IPS-18a (cell line): ENCODE results near the gene WT1.

Experiments used
- H3K27ac ChIP-seq: one replicate; pipeline ENCODE4 v1.5.1; 2013; ENCODE audit warnings: low read length
- H3K27me3 ChIP-seq: one replicate; pipeline ENCODE4 v1.6.1; 2013; ENCODE audit warnings: mild to moderate bottlenecking, low read length; ENCODE audit not compliant: control insufficient read depth, insufficient read depth
- H3K36me3 ChIP-seq: one replicate; pipeline ENCODE4 v1.6.1; 2013; ENCODE audit warnings: low read depth, low read length; ENCODE audit not compliant: control insufficient read depth
- H3K4me1 ChIP-seq: one replicate; pipeline ENCODE4 v1.6.1; 2013; ENCODE audit warnings: low read depth, low read length; ENCODE audit not compliant: control insufficient read depth
- H3K4me3 ChIP-seq: one replicate; pipeline ENCODE4 v1.5.1; 2013; ENCODE audit warnings: low read length
- H3K9ac ChIP-seq: one replicate; pipeline ENCODE4 v1.6.1; 2013; ENCODE audit warnings: mild to moderate bottlenecking, low read length, moderate library complexity
- H3K9me3 ChIP-seq: one replicate; pipeline ENCODE4 v1.6.1; 2013; ENCODE audit warnings: low read depth, low read length; ENCODE audit not compliant: control insufficient read depth

The WT1 gene

GRCh38 chr11:32391956-32392553 lies 43.3 kb downstream of the WT1 start:
- Histone ChIP-seq H3K4me1 (no peaks in the 10 kb centered on the region), H3K27ac (no peak overlapping the region), H3K4me3 (no peak overlapping the region), H3K9me3 (no peaks in the 10 kb centered on the region), H3K9ac (no peak overlapping the region), H3K36me3 (no peaks in the 10 kb centered on the region), H3K27me3 (no peaks in the 10 kb centered on the region)

- no peak overlapping the region for H3K4me3 ChIP-seq
- no peak overlapping the region for H3K27ac ChIP-seq
- no peaks in the 10 kb centered on the region for H3K4me1 ChIP-seq
- no peak overlapping the region for H3K9ac ChIP-seq
- no peaks in the 10 kb centered on the region for H3K36me3 ChIP-seq
- no peaks in the 10 kb centered on the region for H3K9me3 ChIP-seq
- no peaks in the 10 kb centered on the region for H3K27me3 ChIP-seq
Observed at GRCh38 chr11:32391479-32391878, 43.9 kb downstream of the WT1 start.

- no peaks in the 10 kb centered on the region for H3K27me3 ChIP-seq
- no peak overlapping the region for H3K27ac ChIP-seq
- no peaks in the 10 kb centered on the region for H3K4me1 ChIP-seq
- H3K4me3 ChIP-seq = no peak overlapping the region
- no peaks in the 10 kb centered on the region for H3K9me3 ChIP-seq
- H3K9ac ChIP-seq = no peak overlapping the region
- no peaks in the 10 kb centered on the region for H3K36me3 ChIP-seq
Observed at GRCh38 chr11:32390712-32391111, 44.6 kb downstream of the WT1 start.

GRCh38 chr11:32388871-32389770 lies 46.2 kb downstream of the WT1 start:
- H3K9me3 ChIP-seq = no peaks in the 10 kb centered on the region
- H3K27me3 ChIP-seq = no peaks in the 10 kb centered on the region
- H3K4me3 ChIP-seq = no peak overlapping the region
- no peaks in the 10 kb centered on the region for H3K36me3 ChIP-seq
- H3K4me1 ChIP-seq = no peaks in the 10 kb centered on the region
- no peak overlapping the region for H3K9ac ChIP-seq
- H3K27ac ChIP-seq = no peak overlapping the region

- no peaks in the 10 kb centered on the region for H3K36me3 ChIP-seq
- H3K27me3 ChIP-seq = no peaks in the 10 kb centered on the region
- H3K4me3 ChIP-seq = no peak overlapping the region
- no peaks in the 10 kb centered on the region for H3K9me3 ChIP-seq
- H3K4me1 ChIP-seq = no peaks in the 10 kb centered on the region
- H3K9ac ChIP-seq = no peak overlapping the region
- H3K27ac ChIP-seq = no peak overlapping the region
Observed at GRCh38 chr11:32388365-32388764, 47.0 kb downstream of the WT1 start.

- Histone ChIP-seq H3K4me1 (no peaks in the 10 kb centered on the region), H3K27me3 (no peaks in the 10 kb centered on the region), H3K4me3 (no peak overlapping the region), H3K27ac (no peak overlapping the region), H3K36me3 (no peaks in the 10 kb centered on the region), H3K9ac (no peak overlapping the region), H3K9me3 (no peaks in the 10 kb centered on the region)
Observed at GRCh38 chr11:32387411-32387810, 47.9 kb downstream of the WT1 start.

- H3K4me3 ChIP-seq = no peak overlapping the region
- no peaks in the 10 kb centered on the region for H3K36me3 ChIP-seq
- H3K9ac ChIP-seq = no peak overlapping the region
- H3K9me3 ChIP-seq = no peaks in the 10 kb centered on the region
- no peak overlapping the region for H3K27ac ChIP-seq
- no peaks in the 10 kb centered on the region for H3K4me1 ChIP-seq
- no peaks in the 10 kb centered on the region for H3K27me3 ChIP-seq
Observed at GRCh38 chr11:32386770-32387377, 48.5 kb downstream of the WT1 start.

GRCh38 chr11:32385998-32386397 lies 49.3 kb downstream of the WT1 start:
- Histone ChIP-seq H3K27ac (no peak overlapping the region), H3K9ac (no peak overlapping the region), H3K4me3 (no peak overlapping the region), H3K27me3 (no peaks in the 10 kb centered on the region), H3K36me3 (no peaks in the 10 kb centered on the region), H3K4me1 (no peaks in the 10 kb centered on the region), H3K9me3 (no peaks in the 10 kb centered on the region)

GRCh38 chr11:32382339-32383049 lies 52.8 kb downstream of the WT1 start:
- H3K27ac ChIP-seq = no peak overlapping the region
- H3K4me1 ChIP-seq = no peaks in the 10 kb centered on the region
- H3K9me3 ChIP-seq = no peaks in the 10 kb centered on the region
- H3K36me3 ChIP-seq = no peaks in the 10 kb centered on the region
- no peak overlapping the region for H3K9ac ChIP-seq
- no peak overlapping the region for H3K4me3 ChIP-seq
- no peaks in the 10 kb centered on the region for H3K27me3 ChIP-seq

GRCh38 chr11:32381179-32381578 lies 54.2 kb downstream of the WT1 start:
- Histone ChIP-seq H3K27ac (no peak overlapping the region), H3K36me3 (no peaks in the 10 kb centered on the region), H3K27me3 (no peaks in the 10 kb centered on the region), H3K4me3 (no peak overlapping the region), H3K4me1 (no peaks in the 10 kb centered on the region), H3K9me3 (no peaks in the 10 kb centered on the region), H3K9ac (no peak overlapping the region)

GRCh38 chr11:32379719-32380118 lies 55.6 kb downstream of the WT1 start:
- Histone ChIP-seq H3K9ac (no peak overlapping the region), H3K36me3 (no peaks in the 10 kb centered on the region), H3K4me3 (no peak overlapping the region), H3K27ac (no peak overlapping the region), H3K4me1 (no peaks in the 10 kb centered on the region), H3K9me3 (no peaks in the 10 kb centered on the region), H3K27me3 (no peaks in the 10 kb centered on the region)
